Large intestine (tissue), 3 donors: Measurements from ENCODE around the gene LRRC7. TPM values are rescaled to one million over a fixed set of nuclear protein-coding genes. Genes with fewer than 3 reads are reported as not detected.
"Not testable (repeated sequence)": the region's sequence is repeated elsewhere in the genome, so short reads cannot be mapped to it uniquely, and the experiment has no call there.

Source experiments
- DNase-seq, 2 donors: peaks; one replicate each; pipeline versions ENCODE4 v3.0.0 to v3.0.0-alpha.2; 2013
- H3K27ac ChIP-seq: one replicate; pipeline ENCODE4 v1.5.1; 2013; ENCODE audit warnings: low read length
- H3K27me3 ChIP-seq: 2 replicates; pipeline ENCODE4 v1.6.1; 2013; ENCODE audit warnings: low read length; ENCODE audit not compliant: control insufficient read depth, insufficient read depth
- H3K36me3 ChIP-seq: 2 replicates; pipeline ENCODE4 v1.6.1; 2013; ENCODE audit warnings: low read length; ENCODE audit not compliant: control insufficient read depth, insufficient read depth
- H3K4me1 ChIP-seq: one replicate; pipeline ENCODE4 v1.6.1; 2013; ENCODE audit warnings: low read length; ENCODE audit not compliant: control insufficient read depth, insufficient read depth
- H3K4me3 ChIP-seq: one replicate; pipeline ENCODE4 v1.5.1; 2013; ENCODE audit warnings: low read length
- H3K9me3 ChIP-seq: one replicate; pipeline ENCODE4 v1.6.1; 2013; ENCODE audit warnings: mild to moderate bottlenecking, low read depth, low read length, moderate library complexity; ENCODE audit not compliant: control insufficient read depth
- WGBS: methylation state at CpG from one replicate; pipeline ENCODE4 v1.1.5; 2013; ENCODE audit warnings: low lambda C conversion rate; ENCODE audit not compliant: insufficient coverage; 5-methylcytosine and 5-hydroxymethylcytosine counted together
- polyA plus RNA-seq: library from polyadenylated mRNA; unstranded; fragments of 120-200 nt; gene quantifications from one replicate; pipeline ENCODE4 v1.2.1, GENCODE V29; 2013

Gene LRRC7
- polyA plus RNA-seq, 1 donor, result 5.1 TPM

GRCh38 chr1:69940231-69940630, 372.5 kb downstream of the LRRC7 start:
- no peak for DNase-seq
- Histone ChIP-seq H3K27me3 (no peaks in the 10 kb centered on the region), H3K4me3 (no peak overlapping the region), H3K9me3 (no peaks in the 10 kb centered on the region), H3K27ac (no peak overlapping the region), H3K4me1 (no peaks in the 10 kb centered on the region), H3K36me3 (no peaks in the 10 kb centered on the region)
- WGBS, result 79% methylated on average over 6 of the region's 6 CpGs

GRCh38 chr1:69940816-69941215, 373.1 kb downstream of the LRRC7 start:
- Histone ChIP-seq H3K4me1 (no peaks in the 10 kb centered on the region), H3K9me3 (no peaks in the 10 kb centered on the region), H3K27ac (no peak overlapping the region), H3K27me3 (no peaks in the 10 kb centered on the region), H3K36me3 (no peaks in the 10 kb centered on the region), H3K4me3 (no peak overlapping the region)
- 100% methylated on average over 2 of the region's 3 CpGs for WGBS
- no peak for DNase-seq

GRCh38 chr1:69943030-69943429, 375.3 kb downstream of the LRRC7 start:
- Histone ChIP-seq H3K4me1 (no peaks in the 10 kb centered on the region), H3K27me3 (no peaks in the 10 kb centered on the region), H3K9me3 (no peaks in the 10 kb centered on the region), H3K36me3 (no peaks in the 10 kb centered on the region), H3K4me3 (no peak overlapping the region), H3K27ac (no peak overlapping the region)
- DNase-seq, result no peak
- 83% methylated on average over 1 of the region's 3 CpGs for WGBS

- DNase-seq, result no peak
- Histone ChIP-seq H3K27ac (no peak overlapping the region), H3K27me3 (no peaks in the 10 kb centered on the region), H3K9me3 (no peaks in the 10 kb centered on the region), H3K36me3 (no peaks in the 10 kb centered on the region), H3K4me3 (no peak overlapping the region), H3K4me1 (no peaks in the 10 kb centered on the region)
- no CpG with 5 or more reads among the region's 2 CpGs for WGBS
These were observed 379.2 kb downstream of the LRRC7 start for GRCh38 chr1:69946935-69947334.

GRCh38 chr1:69947837-69948236, 380.1 kb downstream of the LRRC7 start:
- no CpG with 5 or more reads among the region's 3 CpGs for WGBS

GRCh38 chr1:69952676-69953075, 385.0 kb downstream of the LRRC7 start:
- no peaks in the 10 kb centered on the region for H3K9me3 ChIP-seq
- no peaks in the 10 kb centered on the region for H3K27me3 ChIP-seq
- H3K4me3 ChIP-seq, result no peak overlapping the region
- no peaks in the 10 kb centered on the region for H3K36me3 ChIP-seq
- no peak for DNase-seq
- H3K4me1 ChIP-seq, result no peaks in the 10 kb centered on the region
- H3K27ac ChIP-seq, result no peak overlapping the region
- no CpG with 5 or more reads among the region's 1 CpG for WGBS

More at GRCh38 chr1:69947837-69948236, 380.1 kb downstream of the LRRC7 start:
- H3K4me1 ChIP-seq, result no peaks in the 10 kb centered on the region
- H3K36me3 ChIP-seq, result no peaks in the 10 kb centered on the region
- DNase-seq, result no peak
- H3K4me3 ChIP-seq, result no peak overlapping the region
- H3K27ac ChIP-seq, result no peak overlapping the region
- H3K27me3 ChIP-seq, result no peaks in the 10 kb centered on the region
- no peaks in the 10 kb centered on the region for H3K9me3 ChIP-seq

- H3K36me3 ChIP-seq, H3K27me3 ChIP-seq, H3K27ac ChIP-seq, H3K4me3 ChIP-seq, H3K4me1 ChIP-seq, H3K9me3 ChIP-seq, DNase-seq: not testable (repeated sequence)
- no CpG with 5 or more reads among the region's 2 CpGs for WGBS
These were observed 394.7 kb downstream of the LRRC7 start for GRCh38 chr1:69962452-69962851.

GRCh38 chr1:69967245-69967766, 399.6 kb downstream of the LRRC7 start:
- no peak overlapping the region for H3K4me3 ChIP-seq
- H3K27me3 ChIP-seq, result no peaks in the 10 kb centered on the region
- no peaks in the 10 kb centered on the region for H3K36me3 ChIP-seq
- no peak for DNase-seq
- no CpG with 5 or more reads among the region's 3 CpGs for WGBS
- H3K27ac ChIP-seq, result no peak overlapping the region
- no peaks in the 10 kb centered on the region for H3K4me1 ChIP-seq
- peaks cover 3% of the 10 kb centered on the region for H3K9me3 ChIP-seq

- DNase-seq, result no peak
- no peaks in the 10 kb centered on the region for H3K27me3 ChIP-seq
- no peaks in the 10 kb centered on the region for H3K36me3 ChIP-seq
- no peak overlapping the region for H3K27ac ChIP-seq
- no peak overlapping the region for H3K4me3 ChIP-seq
- no peaks in the 10 kb centered on the region for H3K4me1 ChIP-seq
- 96% methylated on average over 2 of the region's 3 CpGs for WGBS
- no peaks in the 10 kb centered on the region for H3K9me3 ChIP-seq
These were observed 409.2 kb downstream of the LRRC7 start for GRCh38 chr1:69976896-69977295.

GRCh38 chr1:69982992-69983391, 415.3 kb downstream of the LRRC7 start:
- no peaks in the 10 kb centered on the region for H3K4me1 ChIP-seq
- no peak for DNase-seq
- no peaks in the 10 kb centered on the region for H3K9me3 ChIP-seq
- no peak overlapping the region for H3K4me3 ChIP-seq
- H3K27ac ChIP-seq, result no peak overlapping the region
- H3K27me3 ChIP-seq, result no peaks in the 10 kb centered on the region
- H3K36me3 ChIP-seq, result no peaks in the 10 kb centered on the region
- no CpG with 5 or more reads among the region's 1 CpG for WGBS

GRCh38 chr1:69985376-69985775, 417.7 kb downstream of the LRRC7 start:
- Histone ChIP-seq H3K9me3 (no peaks in the 10 kb centered on the region), H3K4me3 (no peak overlapping the region), H3K27me3 (no peaks in the 10 kb centered on the region), H3K4me1 (no peaks in the 10 kb centered on the region), H3K36me3 (no peaks in the 10 kb centered on the region), H3K27ac (no peak overlapping the region)
- 100% methylated on average over 1 of the region's 1 CpG for WGBS
- DNase-seq, result no peak
